GM19395 (cell line): ENCODE data around the gene ECD.
"Not testable (repeated sequence)": the region's sequence is repeated elsewhere in the genome, so short reads cannot be mapped to it uniquely, and the experiment has no call there.

Source experiments
- ATAC-seq: cut with Tn5 transposase; IDR thresholded peaks from one replicate; pipeline ENCODE4 v1.9.1; 2021; ENCODE audit warnings: mild to moderate bottlenecking, moderate library complexity; ENCODE audit not compliant: unreplicated experiment

Gene ECD

GRCh38 chr10:73161079-73161478, 6.7 kb downstream of the ECD start:
- no peak for ATAC-seq

- ATAC-seq = no peak
These were observed 8.7 kb downstream of the ECD start for GRCh38 chr10:73159038-73159648.

GRCh38 chr10:73156054-73156453, 11.8 kb downstream of the ECD start:
- no peak for ATAC-seq

GRCh38 chr10:73152009-73152408, 15.8 kb downstream of the ECD start:
- no peak for ATAC-seq

- ATAC-seq = not testable (repeated sequence)
These were observed 17.0 kb downstream of the ECD start for GRCh38 chr10:73150633-73151413.

GRCh38 chr10:73141603-73142002, 26.2 kb downstream of the ECD start:
- ATAC-seq = no peak

GRCh38 chr10:73139251-73139650, 28.6 kb downstream of the ECD start:
- ATAC-seq = no peak

GRCh38 chr10:73136627-73137026, 31.2 kb downstream of the ECD start:
- no peak for ATAC-seq

GRCh38 chr10:73134727-73135126, 33.1 kb downstream of the ECD start:
- ATAC-seq = no peak

- no peak for ATAC-seq
These were observed 35.7 kb downstream of the ECD start for GRCh38 chr10:73131913-73132686.

GRCh38 chr10:73131301-73131700, 36.5 kb downstream of the ECD start:
- no peak for ATAC-seq

GRCh38 chr10:73126343-73126742, 41.5 kb downstream of the ECD start:
- ATAC-seq = no peak

GRCh38 chr10:73119952-73120351, 47.9 kb downstream of the ECD start:
- ATAC-seq = no peak

- no peak for ATAC-seq
These were observed 48.4 kb downstream of the ECD start for GRCh38 chr10:73119457-73119856.

- no peak for ATAC-seq
These were observed 49.6 kb downstream of the ECD start for GRCh38 chr10:73117976-73118743.

- no peak for ATAC-seq
These were observed 51.8 kb downstream of the ECD start for GRCh38 chr10:73116017-73116416.

GRCh38 chr10:73113551-73113950, 54.3 kb downstream of the ECD start:
- no peak for ATAC-seq

- ATAC-seq = not testable (repeated sequence)
These were observed 55.8 kb downstream of the ECD start for GRCh38 chr10:73112032-73112431.

- ATAC-seq = peak; percentile 61
These were observed 57.4 kb downstream of the ECD start, which contains the start of gene NUDT13 for GRCh38 chr10:73110345-73110849. Gene NUDT13, plus strand, starts transcription at chr10:73110455. Its CDS starts 3,911 bp downstream, at chr10:73114366.

- not testable (repeated sequence) for ATAC-seq
These were observed 58.6 kb downstream of the ECD start for GRCh38 chr10:73109248-73109652.

GRCh38 chr10:73106301-73106700, 61.5 kb downstream of the ECD start:
- ATAC-seq = no peak
